ENCODE data around the gene HEXD.

GRCh38 chr17:82465023-82465603 lies 47.0 kb downstream of the HEXD start:
- TF ChIP-seq EZH2 (IDR thresholded peaks at IDR 0.05) = no peak
- no peak for TF ChIP-seq POLR2AphosphoS5 (IDR thresholded peaks at IDR 0.05; ENCODE audit: borderline replicate concordance, low read depth, low read length)
- TF ChIP-seq FOXP2 (optimal IDR thresholded peaks at IDR 0.05; ENCODE audit: control extremely low read depth, extremely low read length, insufficient read depth) = no peak

All from SK-N-MC (cell line).